ENCODE measurements around the gene TXLNG.

GRCh38 chrX:16765594-16765993 lies 20.7 kb upstream of the TXLNG start:
- no peak for TF ChIP-seq CTCF (conservative IDR thresholded peaks at IDR 0.05 in 1 of 2, IDR thresholded peaks at IDR 0.05 in 1 of 2; ENCODE audit: extremely low read depth in 1 of 2, insufficient read depth in 1 of 2, low read depth in 1 of 2, low read length in 2 of 2)
- no peak for TF ChIP-seq EZH2 (IDR thresholded peaks at IDR 0.05; ENCODE audit: borderline replicate concordance, low read length)
